HG02623 (cell line): ENCODE data around the gene DCP2.

Experiments
- ATAC-seq: cut with Tn5 transposase; IDR thresholded peaks from one replicate; pipeline ENCODE4 v1.9.1; 2021; ENCODE audit warnings: moderate library complexity; ENCODE audit not compliant: unreplicated experiment

DCP2 gene

DNA sequence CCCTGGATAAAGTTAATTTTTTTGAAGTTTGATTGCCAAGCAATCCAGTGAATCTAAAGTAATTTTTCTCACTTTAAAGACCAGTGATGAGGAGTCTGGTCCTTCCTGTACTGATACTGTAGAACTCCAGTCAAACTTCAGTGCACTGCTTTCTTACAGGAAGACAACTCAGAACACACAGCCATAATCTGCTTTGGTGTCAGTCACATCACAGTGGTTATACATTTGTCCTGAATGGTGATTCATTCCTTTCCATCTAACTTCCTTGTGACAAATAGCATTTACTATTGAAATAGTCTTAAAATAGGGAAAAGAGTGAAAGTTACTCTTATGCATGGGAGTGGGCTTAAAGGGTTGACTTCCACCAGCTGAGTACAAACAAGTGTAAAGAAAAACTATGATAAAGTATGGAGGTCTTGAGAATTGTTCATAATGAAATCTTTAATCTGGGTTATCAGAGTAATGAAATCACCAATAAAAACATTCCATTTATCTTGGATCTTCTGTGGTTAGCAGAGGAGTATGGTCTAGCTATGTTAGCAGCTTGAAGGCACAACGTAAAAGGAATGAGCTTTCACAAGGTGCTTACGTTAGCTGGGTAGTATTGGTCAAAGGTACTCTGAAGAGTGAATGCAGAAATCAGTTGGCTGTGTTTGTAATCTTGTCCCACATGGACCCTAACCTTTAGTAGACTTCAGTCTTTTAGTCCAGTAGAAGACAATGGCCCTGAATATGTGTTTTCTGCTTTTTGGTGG is 41.5 kb downstream of the DCP2 start:
- ATAC-seq: no peak

GRCh38 chr5:113020461-113021273 is 44.1 kb downstream of the DCP2 start:
- ATAC-seq: no peak

- peak; percentile 74 for ATAC-seq
Observed at GRCh38 chr5:113022661-113023060, 46.1 kb downstream of the DCP2 start.

DNA sequence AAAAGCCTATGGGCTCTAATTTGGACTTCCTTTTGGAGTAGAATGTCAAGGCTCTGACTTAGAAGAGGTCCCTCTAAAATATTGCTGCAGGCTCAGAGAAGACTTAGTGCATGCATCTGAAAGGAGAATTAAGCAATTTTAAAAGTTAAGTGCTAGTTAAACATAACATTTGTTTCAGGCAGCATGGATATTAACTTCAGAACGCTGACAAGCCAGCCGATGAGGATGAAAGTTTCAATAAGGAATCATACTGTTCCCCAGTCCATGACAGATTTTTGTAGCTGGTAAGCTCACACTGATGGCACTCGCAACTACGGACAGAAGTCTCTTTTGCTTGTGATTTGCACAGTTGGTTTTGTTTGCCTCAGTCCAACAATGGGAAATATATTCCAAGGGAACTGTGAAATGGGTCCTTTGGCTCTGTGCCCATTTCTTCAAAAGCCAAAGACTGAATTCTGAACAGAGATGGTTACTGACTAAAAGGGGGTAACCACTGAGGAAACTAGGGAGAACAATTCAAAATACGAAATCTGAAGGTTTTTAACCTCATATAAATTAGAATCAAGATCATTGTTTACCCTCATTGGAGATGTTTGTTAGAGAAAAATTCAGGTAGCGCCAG is 47.6 kb downstream of the DCP2 start:
- no peak for ATAC-seq

DNA sequence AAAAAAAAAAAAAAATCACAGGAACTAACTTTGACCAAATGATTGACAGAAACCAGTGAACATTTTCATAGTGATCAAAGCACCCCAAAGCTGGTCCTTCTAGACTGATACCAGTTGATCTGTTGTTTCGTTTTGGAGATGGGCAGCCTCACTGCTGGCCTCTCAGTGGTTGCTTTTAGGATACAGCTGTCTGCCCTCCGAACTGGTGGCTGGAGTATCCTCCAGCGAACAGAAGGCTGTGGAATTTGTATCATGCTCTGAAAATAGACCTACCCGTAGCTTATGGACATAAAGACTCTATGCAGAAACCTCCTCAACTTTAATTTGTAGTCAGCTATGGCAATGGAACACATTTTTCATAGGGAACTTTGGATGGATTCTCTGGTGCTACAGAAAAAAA is 49.0 kb downstream of the DCP2 start:
- ATAC-seq: no peak

DNA sequence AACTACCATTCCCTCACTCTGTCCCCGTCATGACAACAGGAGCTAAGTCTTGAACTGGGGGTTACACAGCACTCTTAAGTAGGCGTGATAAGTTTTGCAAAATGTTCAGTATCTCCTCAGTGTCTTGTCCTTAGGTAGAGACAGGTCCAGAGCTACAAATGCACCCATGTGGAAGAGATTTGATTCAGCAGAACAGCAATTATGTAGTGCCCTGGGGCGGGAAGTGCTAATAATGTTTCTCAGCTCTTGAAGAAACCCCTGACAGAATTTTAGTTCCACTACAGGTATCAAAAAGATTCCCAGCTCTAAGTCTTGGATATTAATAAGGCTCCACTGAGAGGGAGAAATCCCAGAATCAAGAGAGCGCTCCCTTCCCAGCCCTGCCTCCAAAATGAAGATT is 49.6 kb downstream of the DCP2 start:
- ATAC-seq: no peak

DNA sequence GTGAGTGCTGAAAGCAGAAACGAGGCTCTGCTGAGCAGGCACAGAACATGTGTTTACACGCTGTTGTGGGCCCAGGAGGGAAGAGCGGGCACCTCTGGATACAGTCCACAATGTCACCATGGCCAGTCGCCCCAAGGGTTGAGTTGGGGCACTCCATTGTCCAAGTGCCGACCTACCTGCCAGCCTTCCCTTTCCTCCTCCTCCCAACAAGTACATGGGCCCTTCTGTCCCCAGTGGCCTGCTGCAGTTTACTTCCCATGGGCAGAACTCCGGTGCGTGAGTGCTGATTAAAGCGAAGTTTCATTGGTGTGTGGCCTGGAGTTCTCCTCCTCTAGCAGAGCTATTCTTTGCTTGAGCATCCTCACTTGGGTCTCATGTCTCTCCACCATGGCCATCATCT is 50.4 kb downstream of the DCP2 start:
- no peak for ATAC-seq

DNA sequence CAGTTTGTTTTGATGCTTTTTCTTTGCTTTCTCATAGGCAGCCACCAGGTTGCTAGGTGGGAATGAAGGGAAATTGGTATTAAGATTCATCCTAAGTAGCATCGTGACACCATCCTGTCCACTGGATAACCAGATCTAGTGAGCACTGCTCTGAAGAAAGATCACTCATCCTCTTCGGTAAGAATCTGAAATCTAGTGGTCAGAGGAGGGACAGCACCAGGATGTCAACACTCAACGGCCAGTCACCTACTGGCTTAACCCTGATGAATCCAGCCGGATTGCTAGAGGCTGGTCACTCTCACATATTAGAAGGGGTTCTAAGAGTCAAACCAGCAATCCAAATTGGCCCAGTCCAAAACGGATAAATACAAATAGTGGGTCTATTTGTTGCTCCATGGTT is 50.8 kb downstream of the DCP2 start:
- ATAC-seq: no peak

- no peak for ATAC-seq
Observed at GRCh38 chr5:113029614-113030013, 53.0 kb downstream of the DCP2 start.

GRCh38 chr5:113031104-113031503 is 54.5 kb downstream of the DCP2 start:
- ATAC-seq: no peak

GRCh38 chr5:113031557-113031956 is 55.0 kb downstream of the DCP2 start:
- no peak for ATAC-seq

DNA sequence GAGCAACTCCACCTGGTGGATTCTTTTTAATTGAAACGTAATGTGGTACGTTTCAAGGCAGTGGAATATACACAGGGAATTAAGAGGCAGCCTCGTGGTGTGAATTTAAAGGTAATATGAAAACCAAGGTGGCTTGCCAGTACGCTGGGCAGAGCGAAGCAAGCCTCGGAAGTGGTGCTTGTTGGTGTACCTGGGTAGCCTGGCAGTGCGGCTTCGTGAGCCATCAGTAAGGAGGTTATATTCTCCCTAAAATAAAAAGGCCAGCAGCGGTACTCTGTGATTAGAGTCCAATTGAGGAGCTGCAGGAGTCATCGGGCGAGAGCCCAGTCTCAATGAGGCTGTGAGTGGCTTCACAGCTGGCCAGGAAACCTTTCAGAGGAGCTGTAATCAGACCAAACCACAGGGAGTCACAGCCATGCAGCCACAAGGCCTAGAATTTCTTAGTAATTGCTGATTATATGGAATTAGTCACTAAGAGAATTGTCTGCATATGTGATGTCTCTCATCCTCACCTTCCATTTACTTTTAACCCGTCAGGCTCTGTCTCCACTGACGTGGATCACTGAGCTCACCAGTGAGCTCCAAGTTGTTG is 57.7 kb downstream of the DCP2 start:
- no peak for ATAC-seq

- ATAC-seq: no peak
Observed at GRCh38 chr5:113035096-113035495, 58.5 kb downstream of the DCP2 start.

GRCh38 chr5:113036321-113036720 is 59.7 kb downstream of the DCP2 start:
- no peak for ATAC-seq

GRCh38 chr5:113036826-113037225 is 60.2 kb downstream of the DCP2 start:
- ATAC-seq: no peak

- ATAC-seq: no peak
Observed at GRCh38 chr5:113038136-113038535, 61.5 kb downstream of the DCP2 start.

DNA sequence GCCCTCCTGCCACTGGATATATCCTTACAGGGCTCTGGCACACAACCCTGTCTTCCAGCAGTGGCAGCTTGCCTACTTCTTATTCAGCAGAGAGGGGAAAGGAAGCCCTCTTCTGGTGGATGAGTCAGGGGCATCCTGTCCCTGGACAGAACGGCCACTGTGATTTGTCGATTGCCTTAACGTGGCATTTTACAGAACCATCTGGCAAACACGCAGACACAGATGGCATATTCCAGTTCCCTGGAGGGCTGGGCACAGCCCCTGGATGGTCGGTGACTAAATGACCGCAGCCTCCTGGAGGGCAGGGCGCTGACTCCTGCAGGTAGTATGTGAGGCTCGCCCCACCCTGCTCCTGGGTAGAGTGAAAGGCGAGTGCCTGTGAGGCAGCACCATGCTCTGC is 62.1 kb downstream of the DCP2 start:
- no peak for ATAC-seq

- no peak for ATAC-seq
Observed at GRCh38 chr5:113039229-113039933, 62.8 kb downstream of the DCP2 start.

DNA sequence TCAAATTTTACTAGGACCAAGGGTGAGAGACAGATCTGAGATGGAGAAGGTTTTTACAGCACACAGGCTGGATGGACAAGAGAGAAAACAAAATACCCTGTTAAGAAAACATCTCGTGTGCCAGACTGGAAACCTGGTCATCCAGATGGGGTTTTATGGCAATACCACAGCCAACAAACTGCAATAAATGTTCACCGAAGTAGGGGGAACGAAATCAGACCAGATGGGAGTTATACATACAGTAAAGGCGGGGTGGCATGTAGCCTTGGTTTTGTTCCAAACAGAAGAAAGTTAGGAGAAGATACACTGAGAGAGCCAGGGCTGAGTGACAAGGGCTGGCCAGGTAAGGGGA is 63.3 kb downstream of the DCP2 start:
- ATAC-seq: no peak

DNA sequence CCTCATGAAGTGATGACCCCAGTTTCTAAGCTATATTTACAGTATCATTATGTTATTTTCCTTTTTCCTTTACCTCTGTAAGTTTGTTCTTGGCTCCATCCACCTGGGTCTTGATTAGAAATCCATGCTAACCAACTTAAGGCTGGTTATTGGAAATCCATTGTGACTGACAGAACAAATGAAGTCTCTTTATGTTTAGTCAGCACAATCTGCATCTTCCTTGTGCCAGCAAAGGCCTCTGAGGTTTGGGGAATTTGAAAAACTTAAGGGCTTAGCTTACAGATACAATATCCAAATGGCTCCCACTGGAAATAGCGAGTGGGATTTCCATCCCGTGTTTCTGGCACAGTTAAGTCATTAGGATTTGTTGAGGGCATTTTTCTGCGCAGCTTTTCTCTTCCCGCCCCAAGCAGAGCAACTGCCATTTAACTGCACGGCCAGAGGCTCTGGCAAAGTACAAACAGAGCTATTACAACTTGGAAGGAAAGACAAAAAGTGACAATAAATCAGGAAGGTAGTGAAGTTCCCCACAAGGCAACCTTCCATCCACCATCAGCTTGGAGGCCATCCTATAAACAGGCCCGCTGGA is 64.2 kb downstream of the DCP2 start:
- no peak for ATAC-seq
